Cerebellar nuclear complex (tissue), 1 donor: ENCODE measurements around the gene KBTBD2.
"Not testable (repeated sequence)": the region's sequence is repeated elsewhere in the genome, so short reads cannot be mapped to it uniquely, and the experiment has no call there.

Source experiments
- DNase-seq, 2 experiments: peaks; one replicate each; lab custom pipeline; 2025; lab: John Stamatoyannopoulos, UW

KBTBD2 gene

GRCh38 chr7:32891043-32891799 is at the start of gene KBTBD2:
Gene KBTBD2 (minus strand): TSS chr7:32891760. CDS start chr7:32879604, 12,156 bp downstream.
- DNase-seq, result no peak

GRCh38 chr7:32941181-32941580 is 49.6 kb upstream of the KBTBD2 start:
- DNase-seq, result no peak

GRCh38 chr7:32937344-32938174 is 46.0 kb upstream of the KBTBD2 start:
- no peak for DNase-seq

- DNase-seq, result no peak
These were observed 45.1 kb upstream of the KBTBD2 start for GRCh38 chr7:32936689-32937088.

- no peak for DNase-seq
These were observed 44.0 kb upstream of the KBTBD2 start for GRCh38 chr7:32935558-32935957.

GRCh38 chr7:32930378-32930777 is 38.8 kb upstream of the KBTBD2 start:
- no peak for DNase-seq

- DNase-seq, result no peak
These were observed 38.0 kb upstream of the KBTBD2 start for GRCh38 chr7:32929430-32930143.

GRCh38 chr7:32928785-32929298 is 37.3 kb upstream of the KBTBD2 start:
- no peak for DNase-seq

- DNase-seq, result no peak
These were observed 30.3 kb upstream of the KBTBD2 start for GRCh38 chr7:32921896-32922295.

GRCh38 chr7:32916994-32917393 is 25.4 kb upstream of the KBTBD2 start:
- DNase-seq, result not testable (repeated sequence)

GRCh38 chr7:32916006-32916405 is 24.4 kb upstream of the KBTBD2 start:
- DNase-seq, result peak in 1 of 2 experiments; percentile 83

GRCh38 chr7:32915041-32915536 is 23.5 kb upstream of the KBTBD2 start:
- DNase-seq, result no peak

GRCh38 chr7:32914184-32914583 is 22.6 kb upstream of the KBTBD2 start:
- no peak for DNase-seq

- DNase-seq, result no peak
These were observed 18.6 kb upstream of the KBTBD2 start for GRCh38 chr7:32910195-32910594.

GRCh38 chr7:32905175-32905662 is 13.7 kb upstream of the KBTBD2 start:
- no peak for DNase-seq

GRCh38 chr7:32901629-32902028 is 10.1 kb upstream of the KBTBD2 start:
- no peak for DNase-seq

- DNase-seq, result no peak
These were observed 9.0 kb upstream of the KBTBD2 start for GRCh38 chr7:32900433-32900995.

- not testable (repeated sequence) for DNase-seq
These were observed 5.8 kb upstream of the KBTBD2 start for GRCh38 chr7:32897376-32897775.

- no peak for DNase-seq
These were observed 5.2 kb upstream of the KBTBD2 start for GRCh38 chr7:32896564-32897347.

- DNase-seq, result no peak
These were observed 2.6 kb upstream of the KBTBD2 start for GRCh38 chr7:32894171-32894570.

- no peak for DNase-seq
These were observed 2.2 kb upstream of the KBTBD2 start for GRCh38 chr7:32893722-32894121.
